Stimulated activated CD4-positive, alpha-beta T cell treated with anti-CD3 and anti-CD28 coated beads, Interleukin-4, amount 100 ng/mL, for 48 hours (primary cell): ENCODE data around the gene DHRS7C.

ENCODE experiments used
- DNase-seq, 2 donors: peaks; one replicate each; pipeline ENCODE4 v3.0.0-alpha.2; 2020; ENCODE audit warnings: low read depth in 2 of 2

The DHRS7C gene

GRCh38 chr17:9766970-9767369 lies 24.4 kb downstream of the DHRS7C start:
- no peak for DNase-seq

- DNase-seq = no peak
Observed at GRCh38 chr17:9765322-9765721, 26.1 kb downstream of the DHRS7C start.

- no peak for DNase-seq
Observed at GRCh38 chr17:9763643-9764042, 27.7 kb downstream of the DHRS7C start.

GRCh38 chr17:9760266-9760665 lies 31.1 kb downstream of the DHRS7C start:
- no peak for DNase-seq

- DNase-seq = no peak
Observed at GRCh38 chr17:9755083-9755482, 36.3 kb downstream of the DHRS7C start.

GRCh38 chr17:9750524-9750923 lies 40.9 kb downstream of the DHRS7C start:
- DNase-seq = no peak

- DNase-seq = no peak
Observed at GRCh38 chr17:9729735-9730420, 61.5 kb downstream of the DHRS7C start.

- no peak for DNase-seq
Observed at GRCh38 chr17:9729034-9729650, 62.2 kb downstream of the DHRS7C start.

- DNase-seq = no peak
Observed at GRCh38 chr17:9728564-9728963, 62.8 kb downstream of the DHRS7C start.

- no peak for DNase-seq
Observed at GRCh38 chr17:9728005-9728404, 63.4 kb downstream of the DHRS7C start.

- no peak for DNase-seq
Observed at GRCh38 chr17:9726291-9726690, 65.1 kb downstream of the DHRS7C start.

GRCh38 chr17:9725575-9725974 lies 65.8 kb downstream of the DHRS7C start:
- DNase-seq = no peak
